ENCODE results near the gene RSPO1.

The RSPO1 gene

DNA sequence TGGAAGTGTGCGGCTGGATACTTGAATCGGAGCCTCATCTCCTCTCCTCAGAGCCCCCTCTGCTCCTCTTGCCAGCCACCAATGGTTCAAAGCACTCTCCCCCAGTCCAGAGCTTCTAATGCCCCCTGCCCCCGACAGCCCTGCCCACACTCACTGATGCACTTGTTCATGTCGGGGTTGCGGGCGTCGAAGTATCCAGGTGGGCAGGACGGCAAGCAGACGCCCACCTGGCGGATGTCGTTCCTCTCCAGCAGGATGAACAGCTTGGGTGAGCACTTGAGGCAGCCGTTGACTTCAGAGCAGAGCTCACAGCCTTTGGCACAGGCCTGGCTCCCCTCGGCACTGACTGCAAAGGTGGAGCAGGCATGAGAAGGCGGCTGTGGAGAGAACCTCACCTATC is 18.4 kb downstream of the RSPO1 start:
- no peak overlapping the region for H3K4me3 ChIP-seq (ENCODE audit: low read depth, low read length)
- TF ChIP-seq, protein P1, sequence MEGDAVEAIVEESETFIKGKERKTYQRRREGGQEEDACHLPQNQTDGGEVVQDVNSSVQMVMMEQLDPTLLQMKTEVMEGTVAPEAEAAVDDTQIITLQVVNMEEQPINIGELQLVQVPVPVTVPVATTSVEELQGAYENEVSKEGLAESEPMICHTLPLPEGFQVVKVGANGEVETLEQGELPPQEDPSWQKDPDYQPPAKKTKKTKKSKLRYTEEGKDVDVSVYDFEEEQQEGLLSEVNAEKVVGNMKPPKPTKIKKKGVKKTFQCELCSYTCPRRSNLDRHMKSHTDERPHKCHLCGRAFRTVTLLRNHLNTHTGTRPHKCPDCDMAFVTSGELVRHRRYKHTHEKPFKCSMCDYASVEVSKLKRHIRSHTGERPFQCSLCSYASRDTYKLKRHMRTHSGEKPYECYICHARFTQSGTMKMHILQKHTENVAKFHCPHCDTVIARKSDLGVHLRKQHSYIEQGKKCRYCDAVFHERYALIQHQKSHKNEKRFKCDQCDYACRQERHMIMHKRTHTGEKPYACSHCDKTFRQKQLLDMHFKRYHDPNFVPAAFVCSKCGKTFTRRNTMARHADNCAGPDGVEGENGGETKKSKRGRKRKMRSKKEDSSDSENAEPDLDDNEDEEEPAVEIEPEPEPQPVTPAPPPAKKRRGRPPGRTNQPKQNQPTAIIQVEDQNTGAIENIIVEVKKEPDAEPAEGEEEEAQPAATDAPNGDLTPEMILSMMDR (IDR thresholded peaks at IDR 0.05; ENCODE audit: low read depth, low read length), result no peak

DNA sequence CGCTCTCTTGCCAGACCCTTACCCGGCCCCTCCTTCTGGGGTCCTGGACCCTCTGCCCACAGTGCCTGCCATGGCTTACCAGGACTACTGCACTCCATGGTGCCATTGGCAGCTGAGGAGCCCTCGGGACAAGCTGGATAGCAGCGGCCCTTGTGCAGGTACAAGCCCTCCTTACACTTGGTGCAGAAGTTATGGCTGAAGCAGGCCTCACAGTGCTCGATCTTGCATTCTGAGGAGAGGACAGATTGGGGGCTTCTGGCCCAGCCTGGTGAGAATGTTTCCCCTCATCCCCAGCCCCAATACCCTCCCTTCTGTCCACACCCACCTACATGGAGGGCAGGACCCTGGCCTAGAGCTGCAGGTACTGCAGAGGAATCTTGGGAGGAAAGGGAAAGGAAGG is 20.6 kb downstream of the RSPO1 start:
- no peak overlapping the region for H3K4me3 ChIP-seq (ENCODE audit: low read depth, low read length)
- TF ChIP-seq, protein P1 (IDR thresholded peaks at IDR 0.05; ENCODE audit: low read depth, low read length), result no peak

DNA sequence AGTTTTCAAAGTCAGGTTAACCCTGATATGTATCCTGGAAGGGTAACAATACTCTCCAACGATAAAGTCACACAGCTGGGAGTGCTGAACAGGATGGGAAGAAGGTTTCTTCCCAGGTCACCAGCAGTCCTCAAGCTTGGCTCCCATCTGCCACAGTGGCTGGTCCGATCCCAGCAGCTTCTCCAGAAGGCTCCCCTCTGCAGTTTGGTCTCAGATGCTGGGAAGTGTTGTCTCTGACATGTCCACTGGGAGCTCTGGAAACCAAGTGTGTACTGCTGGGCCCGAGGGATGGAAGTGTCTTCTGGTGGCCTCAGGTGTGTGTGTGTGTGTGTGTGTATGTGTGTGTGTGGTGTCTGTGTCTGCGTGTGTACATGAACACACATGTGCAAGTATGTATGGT is 22.5 kb downstream of the RSPO1 start:
- no peak overlapping the region for H3K4me3 ChIP-seq (ENCODE audit: low read depth, low read length)
- TF ChIP-seq, protein P1 (IDR thresholded peaks at IDR 0.05; ENCODE audit: low read depth, low read length), result no peak

DNA sequence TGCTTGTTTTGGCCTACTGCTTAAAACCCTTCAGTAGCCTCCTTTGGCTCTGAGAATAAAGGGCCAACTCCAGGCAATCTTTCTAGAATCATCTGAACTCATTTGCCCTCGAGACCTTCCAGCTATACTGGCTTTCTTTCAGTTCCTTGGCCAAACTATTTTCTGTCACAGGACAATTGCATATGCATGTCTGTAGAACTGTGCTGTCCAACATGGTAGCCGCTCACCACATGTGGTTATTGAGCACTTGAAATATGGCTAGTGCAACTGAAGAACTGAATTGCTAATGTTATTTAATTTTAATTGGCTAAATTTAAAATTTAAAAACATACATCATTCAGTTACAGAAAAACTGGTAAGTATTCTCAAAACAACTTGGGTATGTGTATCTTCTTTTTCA is 24.7 kb downstream of the RSPO1 start:
- TF ChIP-seq, protein P1 (IDR thresholded peaks at IDR 0.05; ENCODE audit: low read depth, low read length), result no peak
- H3K4me3 ChIP-seq (ENCODE audit: low read depth, low read length), result no peak overlapping the region

DNA sequence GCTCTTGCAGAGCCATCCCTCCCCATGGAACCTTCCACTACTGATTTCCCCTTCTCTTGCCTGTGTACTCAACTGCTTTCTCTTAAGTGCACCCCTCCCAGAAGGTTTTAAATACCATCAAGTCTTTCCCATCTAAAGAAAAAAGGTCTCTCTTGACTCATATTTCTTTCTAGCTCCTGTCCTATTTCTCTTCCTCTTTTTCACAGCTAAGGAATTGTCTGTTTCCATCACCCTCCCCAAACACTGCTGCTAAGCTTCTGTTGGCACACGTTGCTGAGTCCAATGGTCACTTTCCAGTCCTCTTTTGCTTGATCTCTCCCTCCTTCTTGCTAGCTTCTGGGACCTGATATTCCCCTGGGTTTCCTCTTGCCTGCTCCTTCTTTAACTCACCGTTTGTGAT is 25.7 kb downstream of the RSPO1 start:
- TF ChIP-seq, protein P1 (IDR thresholded peaks at IDR 0.05; ENCODE audit: low read depth, low read length), result no peak
- H3K4me3 ChIP-seq (ENCODE audit: low read depth, low read length), result no peak overlapping the region

DNA sequence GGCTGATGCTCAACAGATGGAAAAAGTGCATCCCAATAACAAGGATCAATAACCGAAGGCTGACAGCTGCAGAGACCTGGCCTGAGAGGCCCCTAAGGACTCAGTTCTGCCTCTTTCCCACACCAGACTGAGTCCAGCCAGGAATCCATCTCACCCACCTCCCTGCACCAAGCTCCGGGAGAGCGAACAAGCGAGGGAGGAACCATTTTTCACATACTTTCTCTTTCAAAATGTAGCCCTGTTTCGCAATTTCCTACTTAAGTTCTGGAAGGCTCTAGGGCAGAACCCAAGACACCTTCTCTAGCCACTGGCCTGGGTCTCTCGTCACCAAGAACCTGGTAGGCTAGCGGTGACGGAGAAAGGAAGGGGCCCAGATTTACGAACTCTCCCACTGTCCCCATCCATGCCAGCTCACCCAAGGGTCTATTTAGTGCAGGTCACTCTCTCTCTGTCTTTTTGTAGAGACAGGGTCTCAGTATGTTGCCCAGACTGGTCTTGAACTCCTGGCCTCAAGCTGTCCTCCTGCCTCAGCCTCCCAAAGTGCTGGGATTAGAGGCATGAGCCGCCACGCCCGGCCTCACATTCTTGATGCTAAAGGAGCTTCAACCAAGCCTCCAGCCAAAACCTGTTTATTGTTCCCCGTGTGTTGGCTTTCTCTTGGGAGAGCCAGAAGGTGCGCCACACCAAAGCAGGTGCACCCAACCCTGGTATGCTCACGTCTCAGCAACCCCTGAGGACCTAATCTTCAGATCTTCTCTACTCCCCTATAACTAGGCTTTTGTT is 28.0 kb downstream of the RSPO1 start:
- TF ChIP-seq, protein P1 (IDR thresholded peaks at IDR 0.05; ENCODE audit: low read depth, low read length), result no peak
- H3K4me3 ChIP-seq (ENCODE audit: low read depth, low read length), result 0 out of 2 replicates have a peak overlapping the region, but pooled peaks have one; percentile 5

DNA sequence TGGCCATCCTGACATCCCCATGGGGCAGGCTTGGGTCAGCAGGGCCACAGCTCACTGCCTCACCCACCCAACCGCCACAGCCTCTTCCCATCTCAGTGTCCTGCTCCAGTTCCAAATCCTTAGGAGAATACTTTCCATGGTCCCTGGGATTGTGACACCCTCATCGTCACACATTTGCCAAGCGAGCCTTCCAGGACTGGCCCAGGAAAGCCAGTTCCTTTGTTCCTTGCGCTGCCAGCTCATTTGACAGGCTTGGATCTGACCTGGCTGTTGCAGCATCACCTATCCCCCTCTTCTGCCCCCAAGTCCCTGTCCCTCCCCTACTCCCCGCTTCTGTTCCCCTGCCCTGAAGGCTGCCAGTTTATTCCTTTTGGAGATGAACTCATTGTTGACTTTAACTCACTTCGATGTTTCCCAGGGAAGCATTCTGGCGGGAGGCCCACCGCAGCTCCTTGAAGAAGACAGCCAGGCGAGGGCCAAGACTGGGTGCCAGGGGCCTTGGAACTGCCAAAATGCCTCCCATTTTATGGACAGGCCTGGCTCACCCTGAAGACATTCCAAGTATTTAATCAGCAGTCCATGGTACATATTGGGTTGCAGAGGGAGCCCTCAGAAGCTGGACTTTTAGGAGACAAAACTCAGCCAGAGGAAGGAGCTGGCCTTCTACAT is 28.8 kb downstream of the RSPO1 start:
- no peak overlapping the region for H3K4me3 ChIP-seq (ENCODE audit: low read depth, low read length)
- TF ChIP-seq, protein P1 (IDR thresholded peaks at IDR 0.05; ENCODE audit: low read depth, low read length), result no peak
